Smooth muscle cell of the brain vasculature (primary cell): ENCODE results near the gene CUL3.

Experiments used
- DNase-seq: peaks from one replicate; pipeline ENCODE4 v3.0.0-alpha.2; 2012; ENCODE audit warnings: low read depth, low spot score

The CUL3 gene

DNA sequence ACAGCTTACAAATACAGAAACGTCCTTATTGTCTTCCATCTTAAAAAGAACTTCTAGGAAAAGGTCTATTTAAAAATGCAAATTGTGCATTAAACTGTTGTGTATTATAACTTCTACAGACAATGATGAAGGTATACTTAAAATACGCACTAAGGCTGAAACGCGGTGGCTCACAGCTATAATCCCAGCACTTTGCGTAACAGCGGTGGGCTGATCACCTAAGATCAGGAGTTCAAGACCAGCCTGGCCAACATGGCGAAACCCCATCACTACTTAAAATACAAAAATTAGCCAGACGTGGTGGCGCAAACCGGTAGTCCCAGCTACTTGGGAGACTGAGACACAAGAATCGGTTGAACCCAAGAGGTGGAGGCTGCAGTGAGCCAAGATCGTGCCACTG lies 4.9 kb downstream of the CUL3 start:
- no peak for DNase-seq

DNA sequence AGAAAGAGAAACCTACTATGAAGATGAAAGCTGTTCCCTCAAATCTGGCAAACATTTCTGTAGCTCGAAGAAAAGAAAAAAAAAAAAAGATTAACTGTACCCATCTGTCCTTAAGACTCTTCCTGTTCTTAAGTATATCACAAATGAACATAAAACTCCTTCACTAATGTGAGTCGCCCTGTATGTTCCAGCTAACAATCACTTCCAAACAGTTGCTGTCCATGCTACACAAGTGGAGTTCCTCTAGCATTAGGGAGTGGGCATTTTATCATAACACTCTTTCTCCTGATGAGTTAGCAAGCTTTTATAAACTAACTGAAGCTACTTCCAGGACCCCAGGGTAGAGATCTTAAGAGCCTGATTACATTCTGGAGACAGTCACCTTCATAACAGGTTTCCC lies 5.8 kb downstream of the CUL3 start:
- no peak for DNase-seq

DNA sequence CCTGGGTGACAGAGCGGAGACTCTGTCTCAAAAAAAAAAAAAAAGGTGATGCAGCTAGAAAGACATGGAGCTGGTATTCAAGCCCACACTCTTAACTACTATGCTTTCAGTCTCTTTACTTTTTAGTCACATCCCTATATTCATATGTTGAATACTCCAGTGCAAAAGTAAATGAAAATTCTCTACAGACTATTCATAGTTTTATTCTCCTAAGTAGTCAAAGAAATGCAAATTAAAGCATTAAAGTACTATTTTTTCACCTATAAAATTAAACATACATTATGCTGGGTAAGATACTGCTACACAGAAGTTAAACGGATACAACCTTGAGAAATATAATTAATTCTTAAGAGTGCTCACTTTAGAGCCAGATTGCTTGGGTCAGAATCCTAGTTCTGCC lies 7.6 kb downstream of the CUL3 start:
- DNase-seq = no peak

DNA sequence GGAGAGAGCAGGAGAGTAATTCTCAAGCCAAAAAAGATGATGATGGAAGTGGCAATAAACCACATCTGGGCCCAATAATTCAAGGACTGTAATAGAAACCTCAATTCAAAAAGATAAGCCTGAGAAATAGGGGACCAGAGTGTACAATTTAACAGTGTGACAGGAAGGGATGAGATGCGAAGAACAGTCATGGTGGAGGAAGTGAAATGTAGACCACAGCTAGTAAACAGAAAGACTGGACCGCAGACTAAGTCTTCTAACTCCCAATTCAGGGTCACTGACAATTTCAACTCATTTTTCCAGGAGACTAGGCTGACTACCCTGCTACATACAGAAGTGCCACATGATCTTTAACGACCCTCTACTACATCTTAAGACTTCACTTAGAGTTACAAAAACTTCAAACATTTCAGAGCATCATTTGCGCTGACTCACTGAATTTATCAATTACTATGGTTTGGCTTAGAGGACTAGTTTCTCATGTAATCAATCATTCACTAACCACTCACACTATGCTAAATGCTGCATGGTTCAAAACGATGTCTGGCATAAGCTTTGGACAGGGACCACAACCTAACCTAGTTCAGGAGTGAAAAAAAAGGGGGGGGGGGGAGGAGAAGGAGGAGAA lies 9.0 kb downstream of the CUL3 start:
- DNase-seq = no peak

DNA sequence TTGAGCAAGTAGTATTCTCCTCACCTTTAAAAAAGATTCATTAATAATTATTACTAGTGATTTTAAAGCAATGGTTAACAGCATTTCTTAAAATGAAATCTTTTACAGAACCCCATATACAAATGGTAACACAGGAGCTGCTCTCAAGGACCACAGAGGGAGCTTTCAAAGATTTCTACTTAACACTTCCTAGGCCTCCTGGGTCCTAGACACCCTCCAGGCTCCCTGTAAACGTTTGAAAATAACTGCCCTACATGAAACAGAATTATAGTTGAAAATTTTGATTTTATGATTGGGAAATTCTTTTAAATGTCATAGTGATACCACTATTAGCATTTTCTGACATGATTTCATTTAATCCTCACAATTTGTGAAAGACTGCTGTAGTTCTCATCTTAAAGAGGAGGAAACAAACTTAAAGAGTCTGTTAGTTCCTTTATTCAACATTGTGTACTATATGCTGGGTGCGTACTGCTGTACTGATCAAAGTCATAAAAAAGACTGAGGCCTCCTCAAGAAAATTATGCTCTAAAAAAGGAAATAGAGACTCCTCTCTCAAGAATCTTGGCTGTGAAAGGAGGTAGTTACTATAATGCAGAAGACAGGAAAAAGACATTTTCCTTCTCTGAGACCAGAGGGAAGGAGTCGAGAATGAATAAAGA lies 10.6 kb downstream of the CUL3 start:
- DNase-seq = no peak

DNA sequence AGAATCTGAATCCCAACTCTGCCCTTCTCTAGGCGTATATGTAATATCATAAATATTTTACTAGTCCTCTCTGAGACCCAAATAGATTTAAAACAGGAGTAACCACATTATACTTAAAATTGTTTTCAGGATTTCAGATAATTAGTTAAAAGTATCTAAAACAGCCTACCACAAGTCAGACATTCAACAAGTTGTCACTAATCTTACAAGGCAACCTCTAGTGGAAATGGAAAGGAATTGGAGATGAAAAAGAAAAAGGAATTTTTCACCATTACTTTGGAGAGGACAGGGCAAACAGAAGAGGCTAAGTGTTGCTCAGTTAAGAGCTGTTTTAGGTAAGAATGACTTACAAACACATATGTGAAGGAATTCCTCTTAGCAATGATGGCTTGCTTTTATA lies 11.4 kb downstream of the CUL3 start:
- DNase-seq = no peak

DNA sequence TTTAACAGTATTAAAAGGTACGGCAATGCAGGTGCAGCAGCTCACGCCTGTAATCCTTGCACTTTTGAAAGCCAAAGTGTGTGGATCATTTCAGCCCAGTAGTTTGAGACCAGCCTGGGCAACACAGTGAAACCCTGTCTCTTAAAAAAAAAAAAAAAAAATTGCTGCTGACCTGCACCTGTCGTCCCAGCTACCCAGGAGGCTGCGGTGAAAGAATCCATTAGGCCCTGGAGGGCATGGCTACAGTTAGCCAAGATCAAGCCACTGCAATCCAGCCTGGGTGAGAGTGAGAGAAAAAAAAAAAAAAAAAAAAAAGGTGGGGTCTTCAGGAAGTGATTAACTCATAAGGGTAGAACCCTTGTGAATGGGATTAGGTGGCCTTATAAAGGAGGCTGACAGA lies 12.8 kb downstream of the CUL3 start:
- DNase-seq = no peak

DNA sequence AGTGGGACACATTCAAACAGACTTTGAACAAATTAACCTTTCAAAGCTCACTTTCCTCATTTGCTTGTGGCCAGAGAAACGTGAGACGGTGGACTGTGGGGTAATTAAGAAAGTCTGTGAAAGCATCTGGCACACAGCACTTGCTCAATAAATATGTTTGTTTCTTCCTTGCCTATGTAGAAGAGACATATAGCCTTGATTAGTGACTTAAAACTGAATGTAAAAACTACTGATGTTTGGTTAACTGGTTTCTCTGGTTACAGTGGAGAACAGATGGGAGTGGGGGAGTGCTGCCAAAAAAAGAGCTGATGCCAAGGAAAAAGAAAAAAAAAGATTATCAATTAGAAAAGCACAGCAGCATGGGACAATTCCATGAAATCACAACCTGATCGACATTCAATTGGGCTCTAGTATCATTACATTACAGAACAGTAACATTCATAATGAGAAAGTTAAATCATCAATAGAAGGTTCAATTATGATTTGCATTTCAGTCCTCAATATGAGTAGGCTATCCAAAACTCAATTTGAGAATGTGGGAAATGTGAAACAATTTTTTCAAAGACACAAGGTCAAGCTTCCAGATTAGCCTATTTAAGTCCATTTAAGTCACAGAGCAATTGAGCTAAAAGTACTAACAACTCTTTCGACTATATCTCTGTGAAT lies 14.7 kb downstream of the CUL3 start:
- DNase-seq = no peak

DNA sequence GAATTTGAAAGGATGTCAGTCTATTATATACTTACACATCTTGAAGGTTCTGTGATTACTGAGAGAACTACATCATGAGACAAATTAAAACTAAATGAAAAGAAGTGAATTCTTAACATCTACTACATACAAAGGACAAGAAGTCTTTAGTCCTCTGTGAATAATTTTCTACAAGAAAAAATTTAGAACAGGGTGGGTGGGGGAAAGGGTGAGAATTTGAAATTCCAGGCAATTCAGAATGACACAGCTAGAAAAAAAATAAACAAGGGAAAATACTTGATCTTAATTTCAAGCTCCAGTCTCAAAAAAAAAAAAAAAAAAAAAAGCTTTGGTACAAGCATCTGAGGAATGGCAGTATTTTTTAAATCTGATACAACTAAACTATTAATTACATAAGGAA lies 15.5 kb downstream of the CUL3 start:
- DNase-seq = no peak

DNA sequence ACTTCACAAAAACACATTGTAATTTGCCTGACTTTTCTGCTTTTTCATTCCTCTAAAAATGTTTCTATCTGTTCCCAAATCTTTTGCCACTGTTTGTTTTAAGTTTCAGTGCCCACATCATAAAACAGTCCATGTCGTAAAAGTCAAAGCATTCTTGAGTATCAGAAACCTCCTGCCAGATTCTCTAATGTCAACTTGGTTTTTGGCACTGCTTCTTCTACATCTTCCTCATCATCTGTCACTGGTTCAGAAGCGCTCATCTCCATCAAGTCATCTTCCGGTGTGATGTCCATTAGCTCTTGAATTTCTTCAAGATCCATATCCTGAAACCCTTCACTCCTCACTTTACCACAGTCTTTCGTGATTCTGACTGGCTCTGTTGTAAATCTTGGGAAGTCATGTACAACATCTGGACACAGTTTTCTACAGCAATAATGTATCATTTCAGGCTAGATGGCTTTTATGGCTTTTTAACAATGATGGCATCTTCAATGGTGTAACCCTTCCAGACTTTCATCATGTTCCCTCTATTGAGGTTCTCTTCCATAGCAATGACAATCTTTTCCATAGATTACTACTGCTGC lies 19.6 kb downstream of the CUL3 start:
- DNase-seq = no peak

DNA sequence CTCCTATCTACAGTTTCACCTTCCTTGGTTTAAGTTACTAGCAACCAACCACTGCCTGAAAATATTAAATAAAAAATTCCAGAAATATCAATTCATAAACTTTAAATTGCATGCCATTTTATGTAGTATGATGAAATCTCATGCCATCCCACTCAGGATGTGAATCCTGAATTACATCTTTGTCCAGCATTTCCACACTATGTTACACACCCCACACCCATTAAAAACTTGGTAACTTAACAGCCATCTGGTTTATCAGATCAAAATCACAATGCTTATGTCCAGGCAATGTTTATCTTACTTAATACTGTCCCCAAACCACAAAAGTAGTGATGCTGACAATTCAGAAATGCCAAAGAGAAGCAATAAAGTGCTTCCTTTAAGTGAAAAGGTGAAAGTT lies 21.6 kb downstream of the CUL3 start:
- no peak for DNase-seq

DNA sequence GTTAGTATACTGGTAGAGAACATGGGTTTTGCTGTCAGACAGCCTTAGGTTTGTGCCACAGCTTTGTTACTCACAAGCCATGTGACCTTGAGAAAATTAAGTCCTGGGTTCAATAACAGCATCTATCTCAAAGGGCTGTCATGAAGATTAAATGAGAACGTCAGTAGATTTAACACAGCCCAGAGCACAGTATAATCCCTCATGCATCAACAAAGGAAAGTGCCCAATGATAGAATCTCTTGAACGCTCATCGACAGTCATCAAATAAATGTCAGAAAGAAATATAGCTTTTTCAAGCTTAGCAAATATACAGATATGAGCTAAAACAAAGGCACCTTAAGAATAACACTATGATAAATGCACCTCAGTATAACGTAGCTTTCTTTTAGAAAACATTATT lies 22.3 kb downstream of the CUL3 start:
- DNase-seq = no peak

DNA sequence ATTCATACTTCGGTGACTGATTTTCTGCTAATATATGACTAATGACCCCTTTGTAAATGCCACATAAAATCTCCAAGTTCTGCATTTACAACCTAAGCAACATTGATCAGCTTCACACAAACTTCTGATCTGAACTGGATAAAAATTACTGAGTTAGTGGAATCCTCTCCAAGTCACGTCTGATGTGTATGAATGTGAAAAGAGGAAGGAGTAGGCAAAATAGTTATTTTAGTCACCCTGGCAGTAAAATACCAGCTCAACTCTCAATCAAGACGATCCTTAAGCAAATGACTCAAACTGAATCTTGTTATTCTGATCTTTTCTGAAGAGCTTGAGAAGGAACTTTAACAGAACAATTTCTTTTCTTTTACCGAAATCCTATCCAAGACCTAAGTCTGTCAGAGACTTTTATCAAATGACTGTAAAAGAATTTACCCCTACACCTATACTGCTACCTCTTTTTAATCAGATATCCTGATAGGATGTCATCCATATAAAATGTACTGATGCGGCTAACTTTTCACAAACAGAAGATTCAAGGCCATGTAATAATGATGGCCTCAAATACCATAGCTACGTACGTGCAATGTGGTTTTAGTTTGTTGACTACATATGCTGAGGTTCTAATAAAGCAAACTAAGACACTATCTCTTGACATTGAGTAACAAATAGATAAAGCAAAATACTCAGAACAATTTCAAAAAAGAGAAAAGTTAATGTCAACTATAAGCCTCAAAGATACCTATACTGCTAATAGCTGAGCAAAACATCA lies 23.7 kb downstream of the CUL3 start:
- DNase-seq = no peak

DNA sequence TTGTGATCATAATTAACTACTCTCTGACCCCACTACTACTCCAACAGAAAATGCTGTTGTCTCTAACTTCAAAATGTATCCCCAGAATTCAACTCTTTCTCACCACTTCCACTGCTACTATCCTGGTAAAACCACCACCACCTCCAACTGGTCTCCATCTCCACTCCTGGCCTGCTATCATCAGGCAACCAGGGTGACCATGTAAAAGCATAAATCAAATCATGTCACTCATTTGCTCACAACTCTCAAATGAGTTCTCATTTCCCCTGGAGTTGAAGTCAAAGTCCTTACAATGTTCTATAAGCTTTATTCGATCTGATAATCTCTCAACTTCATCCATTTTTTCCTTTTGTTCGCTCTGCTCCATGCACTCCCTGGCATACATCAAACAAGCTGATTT lies 24.6 kb downstream of the CUL3 start:
- no peak for DNase-seq

DNA sequence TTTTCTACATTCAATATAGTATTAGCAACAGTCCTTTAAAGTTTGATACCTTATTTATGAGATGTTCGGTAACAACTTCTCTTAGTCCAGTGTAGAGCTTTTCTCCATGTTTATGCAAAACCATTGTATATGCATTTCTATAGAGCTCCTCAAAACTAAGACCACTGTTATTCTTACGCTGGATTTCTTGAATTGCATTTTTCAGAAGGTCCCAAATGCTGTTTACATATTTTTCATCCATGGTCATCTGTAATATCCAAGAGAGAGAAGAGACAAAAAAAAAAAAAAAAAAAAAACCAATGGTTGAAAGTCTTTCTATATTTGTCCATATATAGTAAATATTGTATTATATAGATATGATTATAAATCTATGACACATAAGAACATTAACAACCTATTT lies 27.6 kb downstream of the CUL3 start:
- no peak for DNase-seq

DNA sequence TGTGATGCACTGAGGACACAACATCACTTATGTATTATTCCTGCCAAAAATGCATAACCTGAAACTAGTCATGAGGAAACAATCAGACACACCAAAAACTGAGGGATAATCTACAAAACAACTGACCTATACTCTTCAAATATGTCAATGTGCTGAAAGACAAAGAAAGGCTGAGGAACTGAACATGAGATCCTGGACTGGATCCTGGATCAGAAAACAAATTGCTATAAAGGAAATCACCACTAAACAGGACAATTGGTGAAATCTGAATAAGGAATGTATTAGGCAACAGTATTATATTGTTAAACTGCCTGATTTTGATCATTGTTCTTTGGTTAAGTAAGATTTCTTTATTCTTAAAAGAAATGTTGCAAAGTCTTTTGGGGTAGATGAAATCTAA lies 28.8 kb downstream of the CUL3 start:
- no peak for DNase-seq

DNA sequence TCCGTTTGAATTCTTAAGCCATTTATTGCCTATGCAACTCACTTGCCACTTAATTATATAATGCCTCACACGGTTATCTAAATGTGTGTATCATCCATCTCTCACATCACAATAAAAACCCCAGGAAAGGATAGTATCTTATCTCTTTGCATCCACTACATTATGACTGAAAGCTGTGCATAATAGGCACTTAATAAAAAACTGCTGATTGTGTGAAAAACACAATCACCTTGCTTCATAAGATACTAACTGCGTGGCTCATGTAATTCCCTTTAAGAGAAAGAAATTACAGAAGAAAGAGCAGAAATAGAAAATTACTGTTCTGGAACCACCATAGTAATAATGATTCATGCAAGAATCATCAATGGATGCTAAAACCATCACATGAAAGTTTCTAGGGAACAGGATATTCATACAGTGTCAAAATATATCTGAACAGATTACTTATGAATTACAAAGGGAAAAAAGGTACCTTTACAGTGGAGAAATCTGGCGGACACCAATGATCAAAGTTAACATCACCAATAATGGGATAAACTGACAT lies 29.3 kb downstream of the CUL3 start:
- no peak for DNase-seq

DNA sequence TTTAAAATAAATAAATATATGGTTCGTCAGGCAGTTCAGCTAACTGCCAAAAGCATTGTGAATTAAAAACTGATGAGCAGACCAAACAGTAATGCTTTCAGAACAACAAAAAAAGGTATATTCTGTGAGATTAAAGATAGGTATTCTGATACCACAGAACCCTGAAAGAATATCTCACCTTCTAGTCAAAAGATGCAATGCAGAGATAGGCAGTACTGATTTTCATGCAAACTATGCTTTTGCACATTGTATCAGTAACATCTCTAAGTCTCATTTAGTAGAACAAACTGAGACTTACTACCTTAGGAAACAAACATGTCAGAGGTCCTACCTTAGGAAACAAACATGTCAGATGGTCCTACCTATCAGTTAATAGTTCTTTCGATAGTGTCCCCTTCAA lies 32.4 kb downstream of the CUL3 start:
- no peak for DNase-seq

DNA sequence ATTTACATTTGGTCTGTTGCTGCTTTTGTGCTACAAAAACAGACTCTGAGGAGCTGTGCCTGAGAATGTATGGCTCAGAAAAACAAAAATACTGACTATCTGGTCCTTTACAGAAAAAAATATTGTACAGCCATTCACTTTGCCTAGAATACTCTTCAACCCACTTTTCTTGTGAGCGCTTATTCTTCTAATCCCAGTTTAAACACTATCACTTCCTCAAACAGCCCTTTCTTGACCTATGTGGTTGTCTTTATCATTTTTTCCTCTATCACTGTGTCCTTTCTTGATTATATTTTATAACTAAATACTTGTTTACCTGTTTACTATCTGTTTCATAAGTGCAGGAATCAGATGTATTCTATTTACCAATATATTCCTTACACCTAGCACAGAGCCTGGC lies 33.5 kb downstream of the CUL3 start:
- DNase-seq = no peak

DNA sequence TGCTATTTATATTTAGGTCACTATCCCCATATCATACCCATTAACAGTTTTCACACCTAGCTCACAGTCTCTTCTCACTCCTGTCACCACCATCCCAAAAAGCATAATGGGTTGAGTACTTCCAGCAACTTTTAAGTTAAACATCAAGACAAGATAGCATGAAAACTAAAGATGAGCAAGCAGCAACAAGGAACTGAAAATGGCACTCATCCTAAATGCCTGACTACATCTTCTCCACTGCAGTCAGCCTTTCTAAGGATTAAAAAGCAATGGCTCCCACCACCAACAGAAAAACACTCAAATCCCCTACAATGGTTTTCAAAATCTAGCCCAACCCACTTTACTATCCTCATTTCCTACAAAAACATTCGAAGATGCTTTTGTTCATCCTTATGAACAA lies 38.2 kb downstream of the CUL3 start:
- DNase-seq = no peak

DNA sequence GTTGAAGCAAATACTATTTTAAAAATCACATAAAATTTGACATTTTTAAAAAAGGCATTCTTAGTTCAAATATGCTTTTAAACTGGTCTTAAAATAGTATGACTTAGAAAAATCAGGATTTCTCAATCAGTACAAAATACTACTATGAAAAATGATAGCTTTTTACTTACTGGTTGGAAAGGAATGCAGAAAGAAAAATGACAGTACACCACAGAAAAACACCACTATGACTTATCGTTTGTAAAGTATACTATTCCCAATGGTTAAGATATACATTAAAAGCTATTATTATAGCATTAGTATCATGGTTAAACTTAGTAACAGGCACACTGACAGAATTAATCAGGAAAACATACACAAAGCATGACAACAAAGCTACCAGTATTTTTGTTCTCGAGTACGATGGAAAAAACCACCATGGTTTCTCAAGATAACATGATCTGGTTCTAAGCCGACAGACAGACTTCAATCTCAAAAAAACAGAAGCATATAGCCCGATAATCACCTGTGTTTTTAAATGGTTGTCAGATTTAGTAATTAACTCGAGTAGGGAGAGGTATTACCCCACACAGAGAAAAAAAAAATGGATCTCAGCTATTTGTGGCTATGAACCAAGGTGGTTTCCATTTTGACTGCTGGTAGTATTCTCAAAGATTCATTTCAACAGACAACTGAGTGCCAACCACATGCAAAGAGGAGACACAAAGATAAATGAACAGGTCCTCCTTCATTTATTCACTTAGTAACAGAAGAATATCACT lies 39.1 kb downstream of the CUL3 start:
- DNase-seq = no peak
